Lower leg skin (tissue), 4 donors: Measurements from ENCODE around the gene HEPN1. TPM values are rescaled to one million over a fixed set of nuclear protein-coding genes. Genes with fewer than 3 reads are reported as not detected.

Experiments used
- DNase-seq, 2 donors: peaks; one replicate each; pipeline ENCODE4 v3.0.0-alpha.2; 2019; ENCODE audit warnings: low spot score in 2 of 2
- H3K4me3 ChIP-seq: fragments of 200-600 bp; sonication (generic); 2 replicates; pipeline ENCODE4 v1.5.1; 2017; ENCODE audit warnings: mild to moderate bottlenecking, low read depth; ENCODE audit not compliant: poor library complexity, severe bottlenecking
- CTCF ChIP-seq, 3 donors: fragments of 450-650 bp; IDR thresholded peaks; one replicate each; pipeline ENCODE4 v1.5.1; 2016; ENCODE audit warnings: antibody characterized with exemption in 3 of 3, mild to moderate bottlenecking in 3 of 3, moderate library complexity in 2 of 3
- POLR2A ChIP-seq, 2 donors: fragments of 450-650 bp; IDR thresholded peaks; one replicate each; pipeline ENCODE4 v1.6.1; 2016 to 2017; ENCODE audit warnings: antibody characterized with exemption in 2 of 2, mild to moderate bottlenecking in 1 of 2, moderate library complexity in 1 of 2
- WGBS, 2 donors: methylation state at CpG; one replicate each; pipeline ENCODE4 v1.1.5; 2018; 5-methylcytosine and 5-hydroxymethylcytosine counted together
- intact Hi-C: fragments of 100-400 bp; cut with DNase I; formaldehyde crosslinking; loops from one replicate; pipeline ENCODE4 v1.15.0; 2023; ENCODE audit warnings: low total_unique reads
- total RNA-seq, 4 donors: library from RNA; depleted of rRNA; stranded (reverse); fragments of >200 nt; gene quantifications; one replicate each; pipeline ENCODE4 v1.1.0, GENCODE V29; 2016

HEPN1 gene
- total RNA-seq, 4 donors from 2014 or later: not detected

- intact Hi-C loops: no loop called here
- H3K4me3 ChIP-seq: no peak overlapping the region
- no peak for TF ChIP-seq CTCF (IDR thresholded peaks at IDR 0.05)
- TF ChIP-seq POLR2A (IDR thresholded peaks at IDR 0.05): no peak
- no peak for DNase-seq
These were observed 4.2 kb downstream of the HEPN1 start for GRCh38 chr11:124923296-124923695.

DNA sequence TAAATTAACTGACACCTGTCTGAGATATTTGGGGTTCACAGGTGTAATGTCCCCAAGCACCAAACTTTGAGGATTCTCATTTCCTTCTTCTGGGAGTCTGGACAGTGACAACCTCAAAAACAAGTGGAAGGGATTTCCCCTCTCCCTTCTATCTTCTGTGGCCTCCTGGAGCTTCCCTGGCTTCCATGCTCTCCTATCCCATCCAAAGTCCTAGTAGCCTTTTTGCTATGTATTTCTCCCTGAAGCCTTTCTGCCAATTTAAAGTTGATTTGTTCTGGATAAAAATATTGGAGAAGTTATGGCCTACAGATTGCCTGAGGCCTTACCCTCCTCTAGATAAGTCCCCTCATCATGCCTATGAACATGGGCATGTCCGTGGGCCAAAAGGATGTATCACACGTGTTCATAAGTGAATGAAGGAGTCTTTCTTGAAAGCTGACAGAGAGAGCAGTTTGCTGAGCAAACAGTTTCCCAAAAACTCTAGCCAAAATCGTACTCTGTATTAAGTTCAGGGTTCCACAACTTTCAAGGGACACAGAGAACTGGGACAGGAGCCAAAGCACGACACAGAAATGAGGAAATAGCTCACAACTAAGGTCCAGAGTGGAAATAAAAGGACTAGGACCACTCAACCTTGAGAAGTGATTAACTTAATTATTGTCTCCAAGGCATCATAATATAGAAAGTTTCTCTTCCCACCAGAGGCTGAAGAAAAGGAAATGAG lies 10.1 kb downstream of the HEPN1 start:
- TF ChIP-seq CTCF (IDR thresholded peaks at IDR 0.05): no peak
- TF ChIP-seq POLR2A (IDR thresholded peaks at IDR 0.05): no peak
- DNase-seq: peak in 1 of 2 donors; percentile 46
- intact Hi-C loops: no loop called here
- no peak overlapping the region for H3K4me3 ChIP-seq
- WGBS, 2 donors: 46 to 49% methylated on average over 4 of the region's 4 CpGs

GRCh38 chr11:124930799-124931198 lies 11.7 kb downstream of the HEPN1 start:
- 72 to 74% methylated on average over 3 of the region's 3 CpGs for WGBS, 2 donors
- intact Hi-C loops: no loop called here
- DNase-seq: no peak
- no peak for TF ChIP-seq CTCF (IDR thresholded peaks at IDR 0.05)
- TF ChIP-seq POLR2A (IDR thresholded peaks at IDR 0.05): no peak
- H3K4me3 ChIP-seq: no peak overlapping the region

DNA sequence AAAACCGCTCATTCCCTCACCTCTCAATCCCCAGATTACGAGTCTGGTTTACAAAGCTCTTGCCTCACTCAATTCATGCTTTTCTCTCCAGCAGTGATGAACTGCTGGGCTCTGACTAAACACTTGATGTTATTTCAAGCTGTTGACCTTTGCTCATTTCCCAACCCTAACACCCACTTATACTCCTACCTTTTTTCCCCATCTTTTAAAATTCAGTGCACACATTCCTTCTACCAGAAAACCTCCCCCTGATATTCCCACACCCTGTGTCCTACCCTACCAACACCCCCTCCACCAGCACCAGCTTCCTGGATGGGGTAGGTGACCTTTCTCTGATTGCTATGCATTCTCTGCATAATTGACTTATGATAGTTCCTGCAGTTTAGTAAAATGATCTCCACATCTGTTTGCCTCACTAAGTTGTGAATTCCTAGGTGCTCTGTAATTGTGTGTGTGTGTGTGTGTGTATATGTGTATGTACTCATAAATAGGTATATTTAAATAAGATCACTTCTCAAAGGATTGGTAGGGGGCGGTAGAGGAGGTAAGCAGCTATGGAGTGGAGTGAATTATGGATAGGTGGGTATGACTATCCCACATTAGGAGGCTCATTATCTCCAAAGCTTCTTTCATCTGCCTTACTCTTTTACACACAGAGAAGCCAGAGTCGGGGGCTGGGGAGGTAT lies 16.0 kb downstream of the HEPN1 start:
- TF ChIP-seq POLR2A (IDR thresholded peaks at IDR 0.05) (no peak), CTCF (IDR thresholded peaks at IDR 0.05) (no peak)
- DNase-seq: no peak
- WGBS, 2 donors: 81 to 85% methylated on average over 4 of the region's 4 CpGs
- intact Hi-C loops: no loop called here
- no peak overlapping the region for H3K4me3 ChIP-seq

DNA sequence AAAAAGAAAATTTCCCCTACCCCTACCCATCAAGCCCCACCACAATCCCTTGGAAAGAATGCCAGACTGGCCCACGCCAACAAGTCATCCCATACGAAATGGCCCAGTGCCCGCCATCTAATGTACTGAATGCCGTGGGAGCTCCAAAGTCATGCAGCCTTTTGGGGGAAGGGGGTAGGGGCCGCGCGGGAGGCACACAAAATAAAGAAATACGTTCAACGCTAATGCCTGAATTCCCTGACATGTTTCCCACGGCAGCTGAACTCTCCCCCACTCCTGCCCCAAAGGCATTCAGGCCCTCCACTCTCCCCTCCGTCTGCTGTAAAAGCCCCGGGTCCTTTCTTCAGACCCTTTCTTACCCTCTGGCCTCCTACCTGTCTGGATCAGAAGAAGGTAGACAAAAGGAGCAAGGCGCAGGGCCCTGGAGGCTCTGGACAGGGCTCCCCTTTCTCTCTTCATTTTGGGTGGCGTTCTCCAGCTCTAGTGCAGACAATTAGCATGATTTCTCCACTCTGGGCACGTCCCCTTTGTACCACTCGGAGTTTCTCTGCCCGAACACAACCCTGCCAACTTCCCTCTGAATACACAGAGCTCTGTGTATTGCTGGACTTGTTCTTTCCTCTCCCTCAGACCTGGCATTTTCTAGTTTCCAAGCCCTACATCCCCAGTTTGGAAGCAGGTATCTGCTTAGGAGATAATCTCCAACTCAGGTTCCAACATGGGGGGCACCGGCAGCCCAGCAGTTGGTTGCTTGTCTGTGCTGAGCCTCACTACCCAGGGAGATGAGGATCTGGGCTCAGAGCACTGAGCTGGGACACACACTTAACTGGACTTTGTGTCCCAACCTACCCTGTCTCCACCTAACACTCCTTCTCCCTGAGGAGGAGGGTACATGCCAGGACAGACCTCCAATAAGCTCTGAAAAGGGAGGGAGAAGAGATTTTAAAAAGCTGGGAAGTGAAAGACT lies 16.8 kb downstream of the HEPN1 start, which contains the start of gene HEPACAM:
Gene HEPACAM, minus strand, starts transcription at position 500 of the 967 bp plus-strand sequence. Its CDS starts 41 bp downstream, at position 459.
- no peak within 1 kb of the TSS for H3K4me3 ChIP-seq
- 80 to 86% methylated on average over 18 of the region's 18 CpGs for WGBS, 2 donors
- TF ChIP-seq POLR2A (IDR thresholded peaks at IDR 0.05) (no peak), CTCF (IDR thresholded peaks at IDR 0.05) (no peak)
- intact Hi-C loops: no loop called here
- no peak for DNase-seq
